ENCODE results near the gene CSAD.

CSAD gene, protein sequence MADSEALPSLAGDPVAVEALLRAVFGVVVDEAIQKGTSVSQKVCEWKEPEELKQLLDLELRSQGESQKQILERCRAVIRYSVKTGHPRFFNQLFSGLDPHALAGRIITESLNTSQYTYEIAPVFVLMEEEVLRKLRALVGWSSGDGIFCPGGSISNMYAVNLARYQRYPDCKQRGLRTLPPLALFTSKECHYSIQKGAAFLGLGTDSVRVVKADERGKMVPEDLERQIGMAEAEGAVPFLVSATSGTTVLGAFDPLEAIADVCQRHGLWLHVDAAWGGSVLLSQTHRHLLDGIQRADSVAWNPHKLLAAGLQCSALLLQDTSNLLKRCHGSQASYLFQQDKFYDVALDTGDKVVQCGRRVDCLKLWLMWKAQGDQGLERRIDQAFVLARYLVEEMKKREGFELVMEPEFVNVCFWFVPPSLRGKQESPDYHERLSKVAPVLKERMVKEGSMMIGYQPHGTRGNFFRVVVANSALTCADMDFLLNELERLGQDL

DNA sequence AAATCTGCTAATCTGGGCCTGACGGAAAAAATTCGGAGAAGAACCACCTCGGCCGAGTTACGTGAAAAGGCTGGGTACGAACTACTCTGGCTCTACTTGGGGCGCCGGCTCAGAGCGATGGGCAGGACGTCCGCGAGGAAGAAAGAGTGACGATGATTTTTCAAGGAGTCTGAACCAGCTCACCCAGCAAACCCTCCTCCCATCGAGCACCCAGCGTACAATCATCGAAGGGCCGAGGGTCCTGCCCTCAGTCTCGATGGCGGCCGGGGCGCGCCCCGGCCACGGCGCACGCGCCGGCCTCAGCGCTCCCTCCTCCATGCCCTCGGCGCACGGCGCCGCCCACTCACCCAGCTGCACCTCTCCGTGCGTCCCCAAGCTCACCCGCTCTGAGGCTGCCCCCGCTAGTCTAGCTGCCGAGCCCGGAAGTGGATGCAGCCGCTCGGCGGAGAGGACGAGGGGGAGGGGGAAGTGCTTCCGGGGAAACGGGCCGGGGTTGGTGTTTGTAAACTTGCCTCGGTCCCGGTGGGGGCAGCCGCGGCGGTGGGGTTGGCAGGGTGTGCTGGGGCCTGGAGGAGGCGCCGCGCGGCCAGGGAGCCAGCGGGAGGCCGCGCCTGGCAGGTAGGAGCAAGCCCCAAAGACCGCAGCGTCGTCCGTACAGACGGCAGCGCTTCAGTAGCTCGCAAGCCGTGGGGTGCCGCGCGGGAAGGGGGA, at the start of gene CSAD, which contains the start of gene ZNF740:
Gene CSAD, minus strand, starts transcription at position 706 of the 711 bp plus-strand sequence. CDS start 7,455 bp downstream, outside the sequence.
Gene ZNF740, plus strand, starts transcription at position 503 of the 711 bp plus-strand sequence. CDS start 1,262 bp downstream, outside the sequence.
- peak; percentile 99 for DNase-seq

DNA sequence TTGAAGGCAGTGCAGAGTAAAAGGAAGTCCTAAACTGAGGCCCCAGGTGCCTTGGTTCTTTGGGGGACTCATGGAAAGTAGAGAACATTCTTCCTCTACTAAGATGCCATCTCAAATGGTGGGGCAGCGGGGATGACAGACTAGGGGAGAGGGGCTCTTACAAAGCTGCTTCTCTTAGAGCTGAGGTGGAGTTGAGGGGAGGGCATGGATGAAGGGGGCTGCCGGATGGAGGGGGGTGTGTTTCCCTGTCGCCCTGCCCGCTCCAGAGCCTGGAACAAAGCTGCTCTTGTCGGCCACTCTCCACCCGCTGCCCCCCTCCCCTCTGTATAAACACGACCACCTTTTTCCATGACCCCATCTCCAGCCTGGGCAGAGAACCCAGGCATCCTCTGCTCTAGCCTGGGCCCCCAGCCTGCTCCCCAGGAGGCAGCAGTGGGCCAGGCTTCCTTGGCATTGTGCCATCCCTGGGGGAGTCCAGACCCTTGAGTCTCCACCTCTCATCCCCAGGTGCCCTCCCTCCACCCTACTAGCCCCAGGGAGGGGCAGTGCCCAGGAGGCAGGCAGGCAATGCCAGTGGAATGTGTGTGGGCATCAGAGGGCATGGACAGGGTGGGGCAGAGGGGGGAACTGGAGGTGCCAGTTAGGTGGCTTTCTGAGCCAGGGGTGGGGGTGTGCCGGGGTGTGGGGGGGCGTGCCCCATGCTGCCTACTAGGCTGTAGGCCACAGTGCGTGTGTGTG, 49.6 kb upstream of the CSAD start:
- no peak for DNase-seq

DNA sequence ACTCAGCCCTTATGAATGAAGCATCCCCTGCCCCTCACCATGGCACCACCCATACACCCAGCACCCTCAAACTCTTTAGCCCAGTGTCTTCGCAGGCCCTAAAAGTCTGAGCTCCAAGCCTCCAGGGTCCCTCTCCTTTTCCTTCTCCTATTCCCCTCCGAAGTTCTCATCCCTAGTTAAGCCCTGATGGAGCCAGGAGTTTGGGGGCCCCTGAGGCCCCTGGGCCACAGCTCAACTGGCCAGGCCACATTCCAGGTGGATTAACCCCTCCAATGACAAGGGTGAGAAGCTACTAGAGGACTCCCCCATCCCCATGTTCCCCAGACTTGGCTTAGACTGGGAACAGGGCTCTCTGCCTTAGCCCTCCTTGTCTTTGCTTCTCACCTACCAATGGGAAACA, 48.7 kb upstream of the CSAD start:
- DNase-seq = no peak

DNA sequence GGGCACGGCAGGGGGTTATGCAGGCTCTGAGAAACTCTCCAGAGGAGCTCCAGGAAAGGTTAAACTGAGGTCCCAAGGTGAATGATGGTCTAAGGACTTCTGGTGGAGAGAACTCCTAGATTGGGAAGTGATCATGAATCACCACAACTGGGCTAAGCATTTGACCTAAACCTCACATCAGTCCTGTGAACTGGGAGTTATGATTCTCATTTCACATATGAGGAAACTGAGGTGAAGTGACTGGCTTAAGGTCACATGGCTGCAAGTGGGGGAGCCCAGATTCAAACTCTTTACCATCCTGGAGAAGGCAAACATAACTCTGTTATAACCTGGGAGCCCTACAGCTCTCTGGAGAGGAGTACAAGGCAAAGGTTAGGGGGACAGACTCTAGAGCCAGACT, 47.1 kb upstream of the CSAD start:
- DNase-seq = no peak

DNA sequence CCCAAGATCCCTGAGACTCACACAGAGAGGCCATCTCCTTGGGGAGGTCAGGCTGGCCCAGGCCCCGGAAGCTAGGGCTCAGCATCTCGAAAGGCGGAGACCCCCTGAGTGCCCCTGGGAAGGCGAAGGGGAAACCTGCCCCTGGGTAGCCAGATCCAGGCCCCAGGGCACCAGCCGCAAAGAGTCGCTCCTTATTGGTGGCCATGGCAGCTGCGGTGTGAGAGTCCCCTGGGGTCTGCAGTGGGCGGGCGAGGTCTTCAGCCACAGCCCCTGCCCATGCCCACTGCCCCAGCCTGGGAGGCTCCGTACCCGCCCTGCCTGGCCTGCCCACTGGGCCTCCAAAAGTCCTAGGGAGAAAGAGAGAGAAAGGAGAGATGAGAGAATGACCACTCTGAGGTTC, 46.6 kb upstream of the CSAD start:
- no peak for DNase-seq

DNA sequence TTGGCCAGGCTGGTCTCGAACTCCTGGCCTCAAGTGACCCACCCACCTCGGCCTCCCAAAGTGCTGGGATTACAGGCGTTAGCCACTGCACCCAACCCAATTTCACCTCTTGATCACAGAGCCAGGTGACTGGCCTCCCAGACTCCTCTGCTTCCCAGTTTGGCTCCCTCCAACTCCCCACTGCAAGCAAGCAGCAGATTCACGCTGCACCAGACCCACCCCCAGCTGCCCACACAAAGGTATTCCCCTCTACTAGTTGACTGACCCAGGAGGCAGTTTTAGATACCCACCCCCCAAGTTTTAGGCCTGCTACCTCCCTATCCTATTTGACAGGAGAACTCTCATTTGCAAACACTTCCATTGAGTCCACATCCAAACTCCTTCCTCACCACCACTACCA, 46.1 kb upstream of the CSAD start:
- no peak for DNase-seq

DNA sequence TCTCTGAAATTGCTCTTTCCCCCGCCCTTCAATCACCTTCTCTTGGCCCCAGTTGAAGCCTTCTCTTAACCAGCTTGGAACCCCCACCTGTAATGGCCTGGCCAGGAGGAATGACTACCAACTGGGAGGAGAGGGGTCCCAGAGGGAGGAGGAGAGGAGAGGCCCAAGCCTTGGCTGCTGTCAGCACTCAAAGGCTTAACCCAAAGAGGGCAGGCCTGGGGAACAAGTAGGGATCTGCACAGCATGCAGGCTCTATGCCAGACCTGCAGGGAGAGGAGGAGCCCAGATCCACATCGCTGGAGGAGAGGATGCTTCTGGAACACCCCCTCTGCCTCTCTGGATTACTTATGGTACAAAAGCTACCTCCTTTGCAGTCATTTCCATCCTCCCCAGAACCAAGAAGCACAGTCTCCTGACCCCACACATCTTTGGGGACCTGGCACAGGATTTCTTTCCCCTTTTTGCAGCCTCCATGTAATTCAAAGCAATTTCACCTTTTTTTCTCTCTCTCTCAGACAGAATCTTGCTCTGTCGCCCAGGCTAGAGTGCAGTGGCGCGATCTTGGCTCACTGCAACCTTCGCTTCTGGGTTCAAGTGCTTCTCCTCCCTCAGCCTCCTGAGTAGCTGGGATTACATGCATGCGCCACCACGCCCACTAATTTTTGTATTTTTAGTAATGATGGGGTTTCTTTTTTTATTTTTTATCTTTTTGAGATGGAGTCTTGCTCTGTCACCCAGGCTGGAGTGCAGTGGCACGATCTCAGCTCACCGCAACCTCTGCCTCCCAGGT, 45.1 kb upstream of the CSAD start:
- DNase-seq = no peak

DNA sequence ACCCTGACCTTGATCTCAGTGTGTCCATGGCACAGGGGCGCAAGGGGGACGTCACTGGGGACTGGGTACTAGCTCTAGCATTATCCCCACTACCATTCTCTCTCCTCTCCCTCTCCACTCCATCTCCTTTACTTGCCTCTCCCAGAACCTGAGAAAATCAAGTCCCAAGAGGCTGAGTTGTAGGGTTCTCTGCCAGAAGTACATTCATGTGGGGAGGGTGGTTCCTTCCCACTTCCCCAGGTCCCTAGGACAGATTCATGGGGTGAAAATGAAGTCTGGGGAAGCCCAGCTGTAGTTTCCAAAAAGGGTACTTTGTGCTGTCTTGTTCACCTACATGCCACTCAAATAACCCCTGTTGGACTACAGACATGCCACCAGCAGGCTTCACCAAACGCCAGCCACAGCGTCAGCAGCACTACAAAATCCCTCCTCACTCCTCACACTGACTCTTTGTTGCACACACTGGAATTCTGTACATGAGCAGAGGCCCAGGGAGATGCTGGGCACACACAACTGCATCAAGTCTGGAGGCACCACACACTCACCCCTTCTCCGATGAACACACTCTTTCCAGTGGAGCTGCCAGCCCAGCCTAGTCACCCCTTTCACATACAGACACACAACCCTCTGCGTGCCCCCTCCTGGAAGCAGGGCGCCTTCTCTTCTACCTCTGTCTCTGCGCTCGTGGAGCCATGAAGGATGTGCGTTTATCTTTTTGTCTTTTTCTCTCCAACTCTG, 44.3 kb upstream of the CSAD start:
- no peak for DNase-seq

DNA sequence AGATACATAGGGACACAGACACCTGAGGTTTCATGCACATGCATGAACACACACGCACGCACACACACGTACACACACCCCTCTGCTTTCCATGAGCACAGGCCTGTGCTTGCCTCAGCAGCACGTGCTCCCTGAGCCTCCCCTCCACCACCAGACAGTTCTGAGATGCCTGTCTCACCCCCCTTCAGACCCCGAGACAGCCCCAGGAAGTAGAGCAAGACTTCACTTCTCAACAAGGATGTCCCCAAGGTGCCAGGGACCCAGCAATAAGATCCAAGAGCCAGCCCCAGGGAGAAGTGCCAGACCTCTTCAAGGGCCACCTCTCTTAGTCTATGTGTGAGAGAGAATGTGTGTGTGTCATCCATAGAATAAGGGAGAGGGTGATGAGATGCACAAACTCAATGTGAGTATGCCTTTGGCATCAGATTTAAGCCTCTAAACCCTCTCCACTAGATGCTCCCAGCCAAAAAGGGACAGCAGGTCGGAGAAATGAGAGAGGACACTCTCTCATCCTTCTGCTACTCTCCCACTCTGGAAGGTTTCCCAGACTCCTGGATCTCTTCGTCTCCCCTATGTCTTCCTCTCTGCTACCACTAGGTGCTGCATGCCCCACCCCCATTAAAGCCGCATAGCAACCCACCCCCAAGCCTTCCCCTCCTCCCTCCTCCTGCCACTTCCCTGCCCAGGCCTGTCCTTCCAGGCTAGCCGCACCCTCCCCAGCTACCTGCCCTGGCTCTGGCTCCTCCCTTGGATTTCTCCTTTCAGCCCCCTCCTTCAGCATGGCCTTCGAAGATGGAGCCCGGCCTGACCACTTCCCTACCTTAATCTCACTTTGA, 43.6 kb upstream of the CSAD start:
- DNase-seq = peak; percentile 52

DNA sequence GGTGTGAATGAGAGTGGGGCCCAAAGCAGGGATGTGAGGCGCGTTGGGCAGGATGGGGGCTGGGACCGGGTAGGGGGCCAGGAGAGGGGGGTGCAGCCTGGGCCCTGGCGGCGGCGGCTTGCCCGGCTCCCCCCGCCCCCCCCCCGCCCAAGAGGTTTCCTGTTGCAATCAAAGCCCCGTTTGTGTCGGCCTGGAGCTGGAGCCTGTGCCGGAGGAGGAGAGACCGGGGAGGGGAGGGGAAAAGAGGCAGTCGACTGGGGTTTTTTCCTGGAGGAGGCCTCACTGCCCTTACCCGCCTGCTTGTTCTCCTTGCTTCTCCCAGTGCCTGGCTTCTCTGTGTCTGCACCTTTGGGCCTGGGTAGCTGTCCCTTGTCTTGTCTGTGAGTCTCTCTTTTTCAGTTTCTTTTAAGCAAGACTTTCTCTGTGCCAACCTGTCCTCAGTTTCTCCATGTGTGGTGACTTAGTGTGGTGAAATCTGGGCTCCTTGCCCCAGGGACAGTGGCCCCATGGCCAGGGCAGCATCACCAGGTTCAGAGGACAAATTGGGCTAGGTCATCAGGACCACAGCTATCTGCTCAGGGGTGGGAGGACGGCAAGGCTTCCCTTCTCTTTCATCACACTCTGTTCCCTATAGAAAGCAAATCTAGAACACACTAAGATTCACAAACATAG, 42.8 kb upstream of the CSAD start:
- DNase-seq = no peak

DNA sequence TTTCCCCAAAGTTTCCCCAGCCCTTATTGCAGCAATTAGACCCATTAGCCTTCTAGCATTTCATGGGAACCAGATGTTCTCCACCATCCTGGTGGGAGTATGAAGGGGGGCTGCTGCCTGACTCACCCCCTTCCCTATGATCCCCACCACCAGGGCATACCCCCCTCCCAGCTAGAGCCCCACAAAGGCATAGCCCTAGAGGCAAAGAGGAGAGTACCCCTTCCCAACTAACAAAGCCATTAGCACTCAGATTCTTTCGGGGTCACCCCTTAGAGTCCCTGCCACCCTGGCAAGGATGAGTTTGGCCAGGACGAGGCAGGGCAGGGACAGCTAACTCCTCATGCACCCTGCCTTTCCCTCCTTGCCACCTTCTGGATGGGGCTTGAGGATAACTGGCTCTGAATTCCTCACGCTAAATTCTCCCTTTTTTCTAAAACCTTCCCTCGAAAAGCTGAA, 42.1 kb upstream of the CSAD start:
- DNase-seq = peak; percentile 66

DNA sequence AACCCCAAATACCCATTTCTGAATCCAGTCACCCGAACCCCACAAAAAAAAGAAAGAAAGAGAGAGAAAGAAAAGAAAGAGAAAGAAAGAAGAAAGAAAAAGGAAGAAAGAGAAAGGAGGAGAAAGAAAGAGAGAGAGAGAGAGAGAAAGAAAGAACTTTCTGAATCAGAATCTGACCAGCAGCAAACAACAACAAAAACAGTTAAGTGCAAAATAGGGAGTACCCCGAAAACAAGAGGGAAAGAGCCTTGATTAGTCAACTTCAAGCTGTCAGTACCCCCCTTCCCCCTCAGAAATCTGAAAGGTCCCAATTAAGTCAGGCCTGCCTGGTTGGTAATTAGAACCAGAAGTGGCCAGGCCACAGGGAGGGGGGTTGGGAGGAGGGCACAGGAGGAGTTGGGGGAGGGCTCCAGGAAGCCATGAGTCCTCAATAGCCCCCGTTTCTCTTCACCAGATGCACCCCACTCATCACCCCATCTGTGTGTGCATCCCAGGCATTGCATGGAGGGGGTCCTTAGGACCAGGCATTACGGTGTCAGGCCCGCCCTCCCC, 41.5 kb upstream of the CSAD start:
- DNase-seq = peak; percentile 73

DNA sequence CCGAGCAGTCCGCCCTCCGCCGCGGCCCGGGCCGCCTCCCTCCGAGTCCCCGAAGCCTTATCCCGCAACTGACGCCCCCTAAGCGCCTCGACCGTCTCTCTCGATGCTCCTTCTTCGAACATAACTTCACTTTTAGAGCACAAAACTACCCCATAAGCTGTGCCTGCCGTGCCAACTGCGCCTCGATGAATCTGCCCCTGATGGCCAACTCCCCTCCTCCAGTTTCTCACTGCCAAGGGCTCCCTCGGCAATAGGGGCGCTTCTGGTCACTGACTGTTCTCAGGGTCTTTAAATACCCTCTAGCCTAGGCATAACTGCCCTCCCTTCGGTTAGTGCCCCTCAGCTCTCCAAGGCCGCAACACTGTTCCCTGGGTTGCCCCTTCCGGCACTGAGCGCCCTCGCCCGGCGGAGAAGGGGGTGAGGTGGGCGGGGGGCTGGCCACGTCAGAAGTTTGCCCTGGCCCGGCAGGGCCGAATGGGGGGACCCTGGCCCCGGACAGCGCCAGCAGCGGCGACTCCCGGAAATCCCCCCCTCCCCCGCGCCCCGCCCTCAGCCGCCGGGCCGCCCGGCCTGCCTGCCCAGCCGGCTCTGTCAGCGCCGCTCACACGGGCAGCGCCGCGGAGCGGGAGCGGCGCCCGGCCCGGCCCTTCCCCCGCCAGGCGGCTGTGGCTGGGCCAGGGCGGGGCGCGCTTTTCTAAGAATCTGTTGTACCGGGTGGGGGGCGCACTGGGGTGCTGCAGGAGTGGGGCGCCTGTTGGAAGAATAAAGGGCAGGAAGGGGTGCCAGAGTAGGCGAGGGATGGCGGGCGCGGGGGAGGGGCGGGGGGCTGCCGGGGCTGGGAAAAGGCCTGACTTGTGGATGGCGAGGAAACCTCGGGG, 40.7 kb upstream of the CSAD start:
- DNase-seq = peak; percentile 87

DNA sequence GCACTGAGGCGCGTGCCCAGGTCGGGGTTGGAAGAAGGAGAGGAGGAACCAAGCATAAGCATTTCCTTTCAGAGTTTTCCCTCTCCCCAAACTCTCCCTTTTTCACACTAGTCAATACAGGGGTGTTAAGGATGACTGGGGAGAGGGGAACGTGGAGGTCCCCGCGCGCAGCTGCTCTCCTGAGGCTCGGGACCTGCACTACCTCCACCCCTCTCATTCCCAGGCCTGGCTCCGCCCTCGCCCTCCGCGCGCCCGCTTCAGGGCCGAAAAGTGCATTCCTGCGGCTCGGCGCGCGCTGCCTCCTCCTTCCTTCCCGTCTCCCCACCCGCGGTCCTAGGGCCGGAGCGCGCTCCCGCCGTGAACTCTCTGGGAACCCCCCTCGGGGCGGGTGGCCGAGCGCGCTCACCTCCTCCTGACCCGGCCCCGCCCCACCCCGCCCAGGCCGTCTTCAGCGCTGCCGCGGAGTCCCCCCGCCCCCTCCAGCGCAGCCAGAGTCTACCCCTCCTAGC, 40.0 kb upstream of the CSAD start:
- DNase-seq = peak; percentile 94

DNA sequence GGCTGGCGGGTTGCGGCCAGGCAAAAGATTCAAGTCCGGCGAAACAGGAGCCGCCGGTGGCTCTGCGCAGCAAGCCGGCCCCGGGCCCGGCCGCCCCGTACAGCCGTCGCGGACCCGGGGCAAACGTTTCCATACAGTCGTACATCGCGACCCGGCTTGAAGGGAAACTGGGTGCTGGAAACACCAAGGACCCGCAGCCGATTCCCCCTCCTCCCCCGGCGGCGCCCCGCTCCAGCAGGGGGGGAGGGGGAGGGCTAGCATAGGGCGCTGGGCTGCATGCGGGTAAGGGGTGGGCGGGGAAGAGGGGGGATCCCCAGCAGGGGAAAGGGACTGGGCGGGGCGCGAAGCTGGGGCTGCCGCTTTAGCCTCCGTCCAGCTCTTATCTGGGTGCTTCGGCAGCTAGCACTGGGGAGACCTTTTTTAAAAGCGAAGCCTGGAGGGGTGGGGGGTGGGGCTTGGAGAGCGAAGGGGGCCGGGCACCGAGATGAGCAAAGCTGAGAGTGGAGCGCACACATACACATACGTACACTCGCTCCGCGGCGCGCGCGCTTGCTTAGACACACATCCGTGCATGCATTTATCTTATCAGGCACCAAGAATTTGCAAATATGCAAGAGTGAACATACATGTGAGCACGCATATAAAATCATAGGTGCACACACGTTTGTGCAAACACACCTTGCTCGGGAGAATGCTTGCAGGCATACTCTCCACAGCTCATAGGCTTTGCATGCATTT, 39.4 kb upstream of the CSAD start:
- peak; percentile 90 for DNase-seq

DNA sequence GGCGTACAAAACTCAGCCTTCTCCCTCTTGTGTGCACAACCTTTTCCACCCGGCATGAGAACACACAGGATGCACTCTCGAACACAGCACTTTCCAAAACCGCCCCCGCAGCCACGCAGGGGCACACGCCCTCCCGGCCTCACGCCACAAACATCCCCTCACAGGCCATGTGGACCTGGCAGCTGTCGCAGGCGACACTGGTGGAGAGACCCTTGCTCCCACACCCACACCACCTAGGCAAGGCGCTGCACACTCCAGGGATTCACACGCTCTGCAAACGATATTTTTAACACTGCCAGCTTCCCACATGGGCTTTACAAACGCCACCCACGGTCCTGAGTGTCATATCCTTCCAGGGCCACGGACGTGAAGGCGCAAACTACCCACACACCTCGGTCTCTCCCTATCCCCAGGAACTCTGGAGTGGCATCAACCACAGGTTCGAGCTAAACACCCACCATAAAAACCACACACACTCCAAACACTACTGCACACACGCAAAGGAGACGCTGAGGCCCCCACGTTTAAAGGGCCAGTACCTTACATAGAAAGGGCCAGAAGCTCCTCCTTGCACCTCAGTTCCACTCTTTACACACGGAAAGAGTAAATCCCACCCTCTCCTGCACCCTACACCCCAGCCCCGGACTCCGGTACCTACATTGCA, 38.7 kb upstream of the CSAD start:
- DNase-seq = peak; percentile 68
